GM13976 (cell line): ENCODE measurements around the gene CRACR2A.

Experiments used
- DNase-seq: peaks from one replicate; pipeline ENCODE4 v3.0.0; 2012; ENCODE audit warnings: low spot score
- in situ Hi-C: fragments of 300-500 bp; cut with MboI; formaldehyde crosslinking; loops from one replicate; pipeline ENCODE4 v1.12.0; 2022; ENCODE audit warnings: low sequenced_read_pairs, mixed read lengths, inconsistent platforms; ENCODE audit not compliant: unreplicated experiment
- TF ChIP-seq, protein P1 (sequence below): IDR thresholded peaks from 2 replicates; pipeline ENCODE4 v1.5.1; 2012; ENCODE audit warnings: borderline replicate concordance, mild to moderate bottlenecking; ENCODE audit not compliant: insufficient read depth; ENCODE audit errors: extremely low read depth, missing control alignments, control extremely low read depth

Gene CRACR2A

DNA sequence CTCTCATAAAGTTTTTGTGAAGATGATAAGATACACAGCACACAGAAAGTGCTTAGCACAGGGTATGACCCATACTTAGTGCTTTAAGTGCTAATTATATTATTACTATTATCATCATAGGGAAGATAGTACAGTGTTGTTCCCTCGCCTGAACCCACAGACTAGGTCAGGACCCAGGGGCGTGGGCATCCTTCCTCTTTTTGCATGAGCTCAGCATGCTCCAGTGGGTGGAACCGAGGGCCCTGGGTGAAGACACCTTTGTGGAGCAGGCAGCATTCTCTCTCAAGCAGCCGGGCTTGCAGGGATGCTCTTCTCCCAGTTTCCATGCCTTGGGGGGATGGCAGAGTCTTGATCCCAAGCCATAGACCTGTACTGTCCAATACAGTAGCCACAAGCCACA lies 34.8 kb downstream of the CRACR2A start:
- in situ Hi-C loops = no loop called here
- DNase-seq = no peak
- TF ChIP-seq, protein P1, sequence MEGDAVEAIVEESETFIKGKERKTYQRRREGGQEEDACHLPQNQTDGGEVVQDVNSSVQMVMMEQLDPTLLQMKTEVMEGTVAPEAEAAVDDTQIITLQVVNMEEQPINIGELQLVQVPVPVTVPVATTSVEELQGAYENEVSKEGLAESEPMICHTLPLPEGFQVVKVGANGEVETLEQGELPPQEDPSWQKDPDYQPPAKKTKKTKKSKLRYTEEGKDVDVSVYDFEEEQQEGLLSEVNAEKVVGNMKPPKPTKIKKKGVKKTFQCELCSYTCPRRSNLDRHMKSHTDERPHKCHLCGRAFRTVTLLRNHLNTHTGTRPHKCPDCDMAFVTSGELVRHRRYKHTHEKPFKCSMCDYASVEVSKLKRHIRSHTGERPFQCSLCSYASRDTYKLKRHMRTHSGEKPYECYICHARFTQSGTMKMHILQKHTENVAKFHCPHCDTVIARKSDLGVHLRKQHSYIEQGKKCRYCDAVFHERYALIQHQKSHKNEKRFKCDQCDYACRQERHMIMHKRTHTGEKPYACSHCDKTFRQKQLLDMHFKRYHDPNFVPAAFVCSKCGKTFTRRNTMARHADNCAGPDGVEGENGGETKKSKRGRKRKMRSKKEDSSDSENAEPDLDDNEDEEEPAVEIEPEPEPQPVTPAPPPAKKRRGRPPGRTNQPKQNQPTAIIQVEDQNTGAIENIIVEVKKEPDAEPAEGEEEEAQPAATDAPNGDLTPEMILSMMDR = no peak

DNA sequence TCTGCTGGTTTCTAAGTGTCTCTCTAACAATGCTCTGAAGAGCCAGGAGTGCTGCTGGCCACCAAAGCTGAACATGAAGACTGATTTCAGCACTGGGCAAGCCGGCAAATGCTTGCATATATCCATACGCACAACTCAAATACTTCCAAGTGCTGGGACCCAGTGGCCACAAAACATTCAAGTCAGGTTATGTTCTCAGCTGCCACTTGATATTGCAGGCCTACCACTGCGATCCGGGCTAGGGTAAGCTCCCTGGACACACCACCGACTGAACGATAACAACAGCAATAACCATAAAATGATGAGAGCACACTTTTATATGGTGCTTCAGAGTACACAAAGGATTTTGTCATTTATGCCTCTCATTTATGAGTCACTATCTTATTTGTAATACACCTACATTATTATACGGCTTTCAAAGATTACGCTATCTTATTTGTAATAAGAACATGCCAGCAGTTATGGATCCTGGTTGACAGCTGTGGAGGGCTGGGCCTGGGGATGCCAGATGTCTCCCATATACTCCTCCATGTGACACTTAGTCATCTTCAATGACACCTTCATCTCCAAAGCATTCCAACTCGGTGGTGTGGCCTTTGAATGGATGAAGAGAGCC lies 35.5 kb downstream of the CRACR2A start:
- TF ChIP-seq, protein P1 = no peak
- in situ Hi-C loops = no loop called here
- DNase-seq = no peak

GRCh38 chr12:3715999-3716398 lies 36.9 kb downstream of the CRACR2A start:
- in situ Hi-C loops = no loop called here
- TF ChIP-seq, protein P1 = no peak
- DNase-seq = no peak

GRCh38 chr12:3713947-3714346 lies 39.0 kb downstream of the CRACR2A start:
- in situ Hi-C loops = no loop called here
- TF ChIP-seq, protein P1 = no peak
- no peak for DNase-seq

DNA sequence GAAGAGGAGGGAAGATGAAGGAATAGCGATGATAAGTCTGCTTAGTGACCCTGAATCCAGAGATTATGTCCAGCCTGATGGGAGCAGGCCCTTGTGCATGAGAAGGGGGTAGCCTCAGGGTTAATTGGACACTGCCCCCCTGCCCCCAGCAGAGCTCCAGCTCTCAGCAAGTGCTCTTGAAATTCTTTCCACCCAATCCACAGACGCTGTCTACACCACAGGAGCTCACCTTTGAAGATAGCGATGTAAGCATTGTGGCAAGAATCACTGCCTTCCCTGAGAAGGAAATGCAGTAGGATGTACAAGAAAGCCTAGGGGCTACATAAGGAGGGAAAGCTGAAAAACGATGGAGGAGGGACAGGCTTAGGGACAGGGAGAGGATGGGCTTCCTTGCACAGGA lies 39.4 kb downstream of the CRACR2A start:
- no peak for DNase-seq
- in situ Hi-C loops = no loop called here
- TF ChIP-seq, protein P1 = no peak

GRCh38 chr12:3712209-3712992 lies 40.5 kb downstream of the CRACR2A start:
- TF ChIP-seq, protein P1 = no peak
- no peak for DNase-seq
- in situ Hi-C loops = no loop called here
